ENCODE data around the gene KIZ.
A peak's percentile ranks its signal among the peaks of the same experiment; 100 is the strongest.
"Not testable (repeated sequence)": the region's sequence is repeated elsewhere in the genome, so short reads cannot be mapped to it uniquely, and the experiment has no call there.

The KIZ gene

DNA sequence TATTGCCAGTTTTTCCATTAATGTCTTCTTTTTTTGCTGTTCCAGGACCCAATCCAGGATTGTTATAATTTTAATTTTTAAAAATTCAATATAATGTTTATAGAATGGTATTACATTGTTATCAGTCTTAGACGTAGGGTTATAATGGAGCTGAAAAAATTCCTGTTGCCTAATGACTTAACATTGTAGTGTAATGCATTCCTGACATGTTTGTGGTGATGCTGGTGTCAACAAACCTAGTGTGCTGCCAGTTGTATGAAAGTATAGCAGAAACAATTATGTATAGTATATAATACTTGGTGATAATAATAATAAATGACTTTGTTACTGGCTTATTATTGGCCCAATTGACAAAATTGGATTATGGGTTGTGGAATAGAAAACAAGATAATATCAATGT, 30.4 kb downstream of the KIZ start:
- Mint-ChIP-seq H3K4me1 (ENCODE audit: low read depth in 2 of 2) (peaks cover 0 to 8% of the 10 kb centered on the region in 2 donors), H3K4me3 (no peak overlapping the region), H3K36me3 (ENCODE audit: insufficient read depth) (peaks cover 13% of the 10 kb centered on the region), H3K27ac (peak overlapping the region in 1 of 2 donors; percentile 4), H3K9me3 (no peaks in the 10 kb centered on the region), H3K27me3 (no peaks in the 10 kb centered on the region)
- no peak for ATAC-seq (replicated peaks)
- no peak for DNase-seq

DNA sequence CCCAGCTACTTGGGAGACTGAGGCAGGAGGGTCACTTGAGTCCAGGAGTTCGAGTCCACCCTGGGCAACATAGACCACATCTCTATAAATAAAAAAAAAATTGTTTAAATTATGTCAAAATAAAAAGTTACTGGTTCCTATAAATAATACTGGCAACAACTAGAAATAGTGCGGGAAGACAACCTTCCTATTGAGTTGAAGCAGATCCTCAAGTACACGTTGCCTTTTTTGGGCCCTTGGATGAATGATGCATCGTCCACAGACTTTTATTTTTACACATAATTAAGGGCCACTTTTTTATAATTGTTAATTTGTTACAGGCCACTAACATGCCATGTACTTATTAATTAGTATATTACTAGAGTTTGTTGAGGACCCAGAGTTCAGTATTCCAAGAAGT, 31.1 kb downstream of the KIZ start:
- H3K27ac Mint-ChIP-seq, result peak overlapping the region in 1 of 2 donors; percentile 4
- H3K9me3 Mint-ChIP-seq, result no peaks in the 10 kb centered on the region
- H3K27me3 Mint-ChIP-seq, result no peaks in the 10 kb centered on the region
- H3K4me1 Mint-ChIP-seq (ENCODE audit: low read depth in 2 of 2), result peaks cover 0 to 8% of the 10 kb centered on the region in 2 donors
- peaks cover 17% of the 10 kb centered on the region for H3K36me3 Mint-ChIP-seq (ENCODE audit: insufficient read depth)
- no peak for ATAC-seq (replicated peaks)
- DNase-seq, result no peak
- no peak overlapping the region for H3K4me3 Mint-ChIP-seq

DNA sequence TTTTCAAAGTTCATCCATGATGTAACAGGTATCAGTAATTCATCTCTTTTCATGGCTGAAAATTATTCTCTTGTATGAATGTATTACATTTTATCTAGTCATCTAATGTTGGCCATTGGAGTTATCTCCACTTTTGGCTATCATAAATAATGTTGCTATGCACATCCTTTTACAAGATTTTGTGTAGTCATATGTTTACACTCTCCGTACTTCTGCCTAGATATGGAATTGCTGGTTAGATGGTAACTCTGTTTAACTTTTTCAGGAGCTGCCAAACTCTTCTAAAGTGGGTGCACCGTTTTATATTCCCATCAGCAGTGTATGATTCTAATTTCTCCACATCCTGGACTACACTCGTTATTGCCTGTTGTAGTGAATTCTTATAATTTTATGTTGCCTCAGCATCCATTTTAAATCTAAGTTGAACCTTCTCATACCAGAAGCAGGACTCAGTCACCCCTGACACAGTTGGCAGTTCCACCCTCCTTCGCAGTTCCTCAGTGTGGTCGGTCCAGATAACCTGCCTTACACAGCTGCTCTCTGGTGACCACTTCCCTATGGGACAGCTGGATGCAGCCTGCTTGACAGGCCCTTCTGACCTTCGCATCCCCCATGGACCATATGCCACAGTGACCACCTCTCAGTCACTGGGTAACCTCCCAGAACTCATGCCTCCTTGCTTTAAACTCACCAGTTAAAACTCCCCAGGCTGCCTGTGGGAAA, 33.9 kb downstream of the KIZ start:
- Mint-ChIP-seq H3K4me1 (ENCODE audit: low read depth in 2 of 2) (peaks cover 0 to 8% of the 10 kb centered on the region in 2 donors), H3K27ac (no peak overlapping the region), H3K36me3 (ENCODE audit: insufficient read depth) (peaks cover 23% of the 10 kb centered on the region), H3K9me3 (no peaks in the 10 kb centered on the region), H3K27me3 (no peaks in the 10 kb centered on the region), H3K4me3 (no peak overlapping the region)
- DNase-seq (no peak), ATAC-seq (replicated peaks) (no peak)

DNA sequence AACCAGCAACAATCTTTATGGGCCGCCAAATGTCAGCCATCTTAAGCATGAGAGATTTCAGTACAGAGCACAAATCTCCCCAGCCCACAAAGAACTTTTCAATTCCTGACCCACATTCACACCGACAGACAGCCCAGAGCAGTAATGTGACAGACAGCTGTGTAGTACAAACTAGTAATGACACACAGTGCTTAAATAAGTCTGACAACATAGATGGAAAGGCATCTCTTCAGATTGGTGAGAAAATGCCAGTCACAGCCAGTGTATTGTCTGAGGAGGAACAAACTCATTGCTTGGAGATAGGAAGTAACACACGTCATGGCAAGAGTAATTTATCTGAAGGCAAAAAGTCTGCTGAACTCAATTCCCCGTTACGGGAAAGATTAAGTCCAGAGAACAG, 36.0 kb downstream of the KIZ start:
- Mint-ChIP-seq H3K4me3 (no peak overlapping the region), H3K36me3 (ENCODE audit: insufficient read depth) (peaks cover 19% of the 10 kb centered on the region), H3K27me3 (no peaks in the 10 kb centered on the region), H3K9me3 (no peaks in the 10 kb centered on the region), H3K4me1 (ENCODE audit: low read depth in 2 of 2) (peaks cover 10 to 13% of the 10 kb centered on the region in 2 donors), H3K27ac (no peak overlapping the region)
- DNase-seq (no peak), ATAC-seq (replicated peaks) (no peak)

DNA sequence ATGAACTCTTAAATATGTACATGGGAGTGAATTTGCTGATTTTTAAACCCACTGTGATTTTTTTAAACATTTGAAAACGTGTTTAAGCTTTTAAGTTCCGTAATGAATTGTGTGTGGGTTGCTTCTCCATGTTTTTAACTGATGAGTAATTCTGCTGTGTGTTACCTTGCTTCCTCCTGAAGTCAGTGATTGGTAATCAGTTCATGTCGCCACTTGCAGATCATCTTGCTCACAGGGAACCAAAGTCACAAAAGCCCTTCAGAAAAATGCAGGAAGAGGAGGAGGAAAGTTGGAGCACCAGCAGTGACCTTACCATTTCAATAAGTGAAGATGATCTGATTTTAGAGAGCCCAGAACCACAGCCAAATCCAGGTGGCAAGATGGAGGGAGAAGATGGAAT, 36.7 kb downstream of the KIZ start:
- Mint-ChIP-seq H3K9me3 (no peaks in the 10 kb centered on the region), H3K4me3 (no peak overlapping the region), H3K27ac (no peak overlapping the region), H3K36me3 (ENCODE audit: insufficient read depth) (peaks cover 19% of the 10 kb centered on the region), H3K4me1 (ENCODE audit: low read depth in 2 of 2) (peaks cover 10 to 15% of the 10 kb centered on the region in 2 donors), H3K27me3 (no peaks in the 10 kb centered on the region)
- ATAC-seq (replicated peaks) (no peak), DNase-seq (no peak)

DNA sequence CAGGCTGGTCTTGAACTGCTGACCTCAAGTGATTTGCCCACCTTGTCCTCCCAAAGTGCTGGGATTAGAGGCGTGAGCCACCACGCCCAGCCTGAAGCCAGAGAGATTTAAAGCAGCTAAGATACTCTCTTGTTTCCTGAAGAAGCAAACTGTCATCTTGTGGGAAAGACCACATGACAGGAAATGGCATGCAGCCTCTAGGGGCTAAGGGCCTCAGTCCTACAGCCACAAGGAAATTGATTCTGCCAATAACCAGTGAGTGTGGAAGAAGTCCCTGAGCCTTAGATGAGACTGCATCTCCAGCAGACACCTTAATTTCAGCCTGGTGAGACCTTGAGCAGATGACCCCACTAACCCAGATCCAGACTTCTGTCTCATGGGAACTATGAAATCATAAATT, 40.9 kb downstream of the KIZ start:
- no peak for DNase-seq
- Mint-ChIP-seq H3K27ac (peak overlapping the region in 1 of 2 donors; percentile 38), H3K27me3 (no peaks in the 10 kb centered on the region), H3K4me3 (peak overlapping the region in 1 of 2 donors; percentile 34), H3K4me1 (ENCODE audit: low read depth in 2 of 2) (peaks cover 9 to 10% of the 10 kb centered on the region in 2 donors), H3K36me3 (ENCODE audit: insufficient read depth) (peaks cover 13% of the 10 kb centered on the region), H3K9me3 (no peaks in the 10 kb centered on the region)
- no peak for ATAC-seq (replicated peaks)

DNA sequence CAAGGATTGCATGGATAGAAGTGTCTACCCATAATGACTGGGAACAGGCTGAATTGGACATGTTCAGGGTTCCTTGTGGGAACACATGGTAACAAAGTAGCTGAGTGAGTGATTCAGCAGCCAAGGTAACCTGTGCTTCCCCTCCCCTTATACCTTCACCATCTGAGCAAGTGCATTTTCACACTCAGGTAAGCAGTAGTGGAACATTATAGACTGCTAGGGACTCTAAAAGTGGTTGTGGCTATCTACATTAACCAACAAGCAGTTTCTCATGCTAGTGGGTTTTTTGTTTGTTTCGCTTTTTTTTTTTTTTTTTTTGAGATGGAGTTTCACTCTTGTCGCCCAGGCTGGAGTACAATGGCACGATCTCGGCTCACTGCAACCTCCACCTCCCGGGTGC, 41.4 kb downstream of the KIZ start:
- H3K27me3 Mint-ChIP-seq, result no peaks in the 10 kb centered on the region

DNA sequence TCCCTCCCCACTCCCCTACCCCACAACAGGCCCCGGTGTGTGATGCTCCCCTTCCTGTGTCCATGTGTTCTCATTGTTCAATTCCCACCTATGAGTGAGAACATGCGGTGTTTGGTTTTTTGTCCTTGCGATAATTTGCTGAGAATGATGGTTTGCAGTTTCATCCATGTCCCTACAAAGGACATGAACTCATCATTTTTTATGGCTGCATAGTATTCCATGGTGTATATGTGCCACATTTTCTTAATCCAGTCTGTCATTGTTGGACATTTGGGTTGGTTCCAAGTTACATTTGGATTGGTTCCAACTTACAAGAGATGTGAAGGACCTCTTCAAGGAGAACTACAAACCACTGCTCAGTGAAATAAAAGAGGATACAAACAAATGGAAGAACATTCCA, 42.2 kb downstream of the KIZ start:
- not testable (repeated sequence) for H3K27ac Mint-ChIP-seq; ATAC-seq (replicated peaks); DNase-seq; H3K4me1 Mint-ChIP-seq (ENCODE audit: low read depth in 2 of 2); H3K4me3 Mint-ChIP-seq; H3K9me3 Mint-ChIP-seq; H3K36me3 Mint-ChIP-seq (ENCODE audit: insufficient read depth); H3K27me3 Mint-ChIP-seq

More for the DNA sequence above, 41.4 kb downstream of the KIZ start:
- H3K36me3 Mint-ChIP-seq (ENCODE audit: insufficient read depth), result peaks cover 9% of the 10 kb centered on the region
- H3K27ac Mint-ChIP-seq, result peak overlapping the region in 1 of 2 donors; percentile 38
- H3K4me1 Mint-ChIP-seq (ENCODE audit: low read depth in 2 of 2), result peaks cover 9 to 10% of the 10 kb centered on the region in 2 donors
- DNase-seq (no peak), ATAC-seq (replicated peaks) (no peak)
- H3K9me3 Mint-ChIP-seq, result no peaks in the 10 kb centered on the region
- H3K4me3 Mint-ChIP-seq, result peak overlapping the region in 1 of 2 donors; percentile 34

DNA sequence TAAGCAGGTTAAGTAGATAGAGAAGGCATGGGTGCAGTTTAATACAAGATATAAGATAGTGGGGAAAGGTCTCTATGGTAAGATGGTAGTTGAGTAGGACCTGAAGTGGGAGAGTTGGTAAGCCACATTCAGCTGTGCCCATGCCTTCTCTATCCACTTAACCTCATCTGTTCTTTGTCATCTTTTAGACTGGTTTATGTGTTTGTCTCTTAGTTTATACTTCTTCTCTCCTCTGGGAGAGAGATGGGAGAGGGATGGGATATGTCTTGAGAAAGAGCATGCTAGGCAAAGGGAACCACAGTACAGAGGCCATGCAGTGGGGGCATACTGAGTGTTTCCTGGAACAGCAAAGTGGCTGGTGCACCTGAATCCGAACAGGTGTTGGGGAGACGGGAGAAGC, 46.7 kb downstream of the KIZ start:
- no peak overlapping the region for H3K27ac Mint-ChIP-seq
- no peaks in the 10 kb centered on the region for H3K36me3 Mint-ChIP-seq (ENCODE audit: insufficient read depth)
- H3K27me3 Mint-ChIP-seq, result no peaks in the 10 kb centered on the region
- ATAC-seq (replicated peaks) (no peak), DNase-seq (no peak)
- no peak overlapping the region for H3K4me3 Mint-ChIP-seq
- H3K9me3 Mint-ChIP-seq, result no peaks in the 10 kb centered on the region
- peaks cover 0 to 3% of the 10 kb centered on the region in 2 donors for H3K4me1 Mint-ChIP-seq (ENCODE audit: low read depth in 2 of 2)

DNA sequence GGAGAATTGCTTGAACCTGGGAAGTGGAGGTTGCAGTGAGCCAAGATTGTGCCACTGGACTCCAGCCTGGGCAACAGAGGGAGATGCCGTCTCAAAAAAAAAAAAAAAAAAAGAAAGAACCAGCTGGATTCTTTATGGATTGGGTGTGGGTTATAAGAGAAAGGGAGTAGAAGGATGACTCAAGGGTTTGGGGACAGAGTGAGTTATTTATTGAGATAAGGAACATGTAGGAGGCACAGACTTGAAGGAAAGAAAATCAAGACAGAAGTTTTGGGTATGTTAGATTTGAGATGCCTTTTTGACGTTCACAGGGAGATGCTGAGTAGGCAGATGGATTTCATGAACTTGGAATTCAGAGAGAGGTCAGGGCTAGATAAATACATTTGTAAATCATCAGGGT, 47.6 kb downstream of the KIZ start:
- H3K4me3 Mint-ChIP-seq, result no peak overlapping the region
- peaks cover under 1 to 4% of the 10 kb centered on the region in 2 donors for H3K4me1 Mint-ChIP-seq (ENCODE audit: low read depth in 2 of 2)
- H3K27ac Mint-ChIP-seq, result no peak overlapping the region
- H3K27me3 Mint-ChIP-seq, result no peaks in the 10 kb centered on the region
- no peaks in the 10 kb centered on the region for H3K36me3 Mint-ChIP-seq (ENCODE audit: insufficient read depth)
- no peaks in the 10 kb centered on the region for H3K9me3 Mint-ChIP-seq
- DNase-seq (no peak), ATAC-seq (replicated peaks) (no peak)

DNA sequence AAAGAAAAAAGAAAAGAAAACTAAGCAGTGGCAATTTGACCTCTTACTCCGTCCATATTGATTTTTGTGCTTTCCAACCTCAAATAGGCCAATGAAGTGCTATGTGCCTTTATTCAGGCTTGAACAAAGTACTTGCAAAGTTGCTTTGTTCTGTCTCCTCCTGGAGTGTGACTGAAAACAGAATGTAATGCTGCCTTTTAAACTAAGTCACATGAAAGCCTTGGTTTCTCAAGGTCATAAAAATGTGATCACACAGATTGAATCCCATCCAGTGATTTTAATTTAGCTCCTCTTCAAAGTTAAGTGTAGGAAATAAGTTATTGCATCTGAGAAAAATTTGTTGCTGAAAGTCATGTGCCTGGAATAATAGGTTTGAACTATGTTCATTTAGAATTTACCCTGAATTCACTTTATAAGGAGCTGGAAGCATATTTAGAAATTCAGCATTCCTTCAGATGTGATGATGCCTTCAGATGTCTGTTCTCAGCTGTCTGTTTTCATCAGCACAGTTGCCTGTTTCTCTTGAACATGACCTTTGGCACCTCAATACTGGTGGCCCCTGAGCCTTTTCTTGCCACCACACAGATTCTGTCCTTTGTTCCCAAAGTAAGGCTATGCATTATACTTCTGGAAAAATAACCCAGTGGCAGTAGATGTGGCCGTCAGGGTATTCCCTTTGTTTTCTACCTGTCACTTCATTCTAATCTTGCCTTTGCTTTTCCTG, 48.8 kb downstream of the KIZ start:
- DNase-seq (no peak), ATAC-seq (replicated peaks) (no peak)
- no peaks in the 10 kb centered on the region for H3K27me3 Mint-ChIP-seq
- no peaks in the 10 kb centered on the region for H3K36me3 Mint-ChIP-seq (ENCODE audit: insufficient read depth)
- no peaks in the 10 kb centered on the region for H3K9me3 Mint-ChIP-seq
- no peak overlapping the region for H3K27ac Mint-ChIP-seq
- no peak overlapping the region for H3K4me3 Mint-ChIP-seq
- peaks cover 4 to 12% of the 10 kb centered on the region in 2 donors for H3K4me1 Mint-ChIP-seq (ENCODE audit: low read depth in 2 of 2)

DNA sequence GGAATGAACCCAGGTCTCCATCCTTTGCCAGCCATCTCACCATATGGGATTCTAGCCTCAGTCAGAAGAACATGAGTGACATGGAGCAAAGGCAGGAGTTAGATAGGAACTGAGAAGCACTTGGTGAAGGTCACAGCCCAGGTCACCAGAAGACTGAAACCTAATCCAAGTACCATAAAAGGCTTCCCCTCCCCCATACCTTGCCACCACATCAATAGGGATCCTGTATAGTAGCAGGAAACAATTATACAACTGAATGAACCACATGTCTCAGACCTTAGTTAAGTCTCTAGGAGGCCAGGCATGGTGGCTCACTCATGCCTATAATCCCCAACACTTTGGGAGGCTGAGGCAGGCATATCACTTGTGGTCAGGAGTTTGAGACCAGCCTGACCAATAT, 49.6 kb downstream of the KIZ start:
- no peak for ATAC-seq (replicated peaks)
- H3K27ac Mint-ChIP-seq, result no peak overlapping the region

DNA sequence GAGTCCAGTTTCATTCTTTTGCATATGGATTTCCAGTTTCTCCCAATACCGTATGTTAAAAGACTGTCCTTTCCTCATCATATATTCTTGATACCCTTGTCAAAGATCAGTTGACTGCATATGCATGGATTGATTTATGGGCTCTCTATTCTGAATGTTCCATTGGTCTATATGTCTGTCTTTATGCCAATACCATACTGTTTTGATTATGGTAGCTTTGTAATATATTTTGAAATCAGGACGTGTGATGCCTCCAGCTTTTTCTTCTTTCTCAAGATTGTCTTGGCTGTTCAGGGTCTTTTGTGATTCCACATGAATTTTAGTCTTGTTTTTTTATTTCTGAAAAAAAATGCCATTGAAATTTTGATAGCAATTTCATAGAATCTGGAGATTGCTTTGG, 51.9 kb downstream of the KIZ start:
- DNase-seq, result no peak
- Mint-ChIP-seq H3K9me3 (no peaks in the 10 kb centered on the region), H3K27ac (no peak overlapping the region), H3K27me3 (no peaks in the 10 kb centered on the region), H3K36me3 (ENCODE audit: insufficient read depth) (no peaks in the 10 kb centered on the region), H3K4me3 (no peak overlapping the region), H3K4me1 (ENCODE audit: low read depth in 2 of 2) (peaks cover 4 to 12% of the 10 kb centered on the region in 2 donors)
- ATAC-seq (replicated peaks), result no peak

More for the DNA sequence above, 49.6 kb downstream of the KIZ start:
- Mint-ChIP-seq H3K9me3 (no peaks in the 10 kb centered on the region), H3K36me3 (ENCODE audit: insufficient read depth) (no peaks in the 10 kb centered on the region), H3K4me1 (ENCODE audit: low read depth in 2 of 2) (peaks cover 4 to 12% of the 10 kb centered on the region in 2 donors), H3K27me3 (no peaks in the 10 kb centered on the region), H3K4me3 (no peak overlapping the region)
- DNase-seq, result no peak

DNA sequence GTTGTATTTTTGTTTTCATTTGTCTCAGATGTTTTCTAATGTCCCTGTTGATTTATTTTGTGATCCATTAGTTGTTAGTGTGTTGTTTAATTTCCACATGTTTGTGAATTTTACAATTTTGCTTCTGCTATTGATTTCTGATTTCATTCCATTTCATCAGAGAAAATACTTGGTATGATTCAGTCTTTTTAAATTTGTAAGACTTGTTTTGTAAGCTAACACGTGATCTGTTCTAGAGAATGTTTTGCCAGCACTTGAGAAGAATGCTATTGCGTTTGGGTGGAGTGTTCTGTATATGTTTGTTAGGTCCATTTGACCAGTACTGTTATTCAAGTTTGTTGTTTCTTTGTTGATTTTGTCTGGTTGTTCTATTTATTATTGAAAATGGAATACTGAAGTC, 53.9 kb downstream of the KIZ start:
- peaks cover 4 to 9% of the 10 kb centered on the region in 2 donors for H3K4me1 Mint-ChIP-seq (ENCODE audit: low read depth in 2 of 2)
- H3K4me3 Mint-ChIP-seq, result no peak overlapping the region
- H3K27ac Mint-ChIP-seq, result no peak overlapping the region
- H3K9me3 Mint-ChIP-seq, result no peaks in the 10 kb centered on the region
- no peaks in the 10 kb centered on the region for H3K27me3 Mint-ChIP-seq
- DNase-seq (no peak), ATAC-seq (replicated peaks) (no peak)
- no peaks in the 10 kb centered on the region for H3K36me3 Mint-ChIP-seq (ENCODE audit: insufficient read depth)
